Glutamatergic neuron (in vitro differentiated cells): ENCODE results near the gene RAD51B. TPM values are rescaled to one million over a fixed set of nuclear protein-coding genes. Genes with fewer than 3 reads are reported as not detected.

ENCODE experiments used
- DNase-seq: peaks from one replicate; pipeline ENCODE4 v3.0.0; 2022
- H3K27ac Mint-ChIP-seq: one replicate; pipeline ENCODE4 v1.8.0; 2020; ENCODE audit warnings: mild to moderate bottlenecking, mixed read lengths, inconsistent platforms; ENCODE audit not compliant: unreplicated experiment
- H3K27me3 Mint-ChIP-seq: one replicate; pipeline ENCODE4 v1.8.0; 2020; ENCODE audit warnings: mild to moderate bottlenecking, moderate library complexity, mixed read lengths, inconsistent platforms; ENCODE audit not compliant: unreplicated experiment
- H3K36me3 Mint-ChIP-seq: one replicate; pipeline ENCODE4 v1.8.0; 2020; ENCODE audit warnings: mild to moderate bottlenecking, mixed read lengths, inconsistent platforms; ENCODE audit not compliant: unreplicated experiment
- H3K4me1 Mint-ChIP-seq: one replicate; pipeline ENCODE4 v1.8.0; 2020; ENCODE audit warnings: mild to moderate bottlenecking, low read depth, mixed read lengths, inconsistent platforms; ENCODE audit not compliant: unreplicated experiment
- H3K4me3 Mint-ChIP-seq: one replicate; pipeline ENCODE4 v1.8.0; 2020; ENCODE audit warnings: mild to moderate bottlenecking, mixed read lengths, inconsistent platforms; ENCODE audit not compliant: unreplicated experiment
- H3K9me3 Mint-ChIP-seq: one replicate; pipeline ENCODE4 v1.8.0; 2020; ENCODE audit warnings: mild to moderate bottlenecking, moderate library complexity, mixed read lengths, inconsistent platforms; ENCODE audit not compliant: unreplicated experiment
- total RNA-seq: library from RNA; stranded (reverse); fragmentation: NEBNext Ultra II Directional; extraction: Animal tissue kit (Norgen Biotek cat#: 25700); gene quantifications from one replicate; pipeline ENCODE4 v1.2.1, GENCODE V29; 2021; ENCODE audit not compliant: unreplicated experiment
- TF ChIP-seq, protein P1 (sequence below): fragments of 200-600 bp; sonication (generic); IDR thresholded peaks from one replicate; pipeline ENCODE4 v1.5.0; 2021; ENCODE audit not compliant: partially characterized antibody, unreplicated experiment

The RAD51B gene
- total RNA-seq, 1 donor from 2014 or later = 9.7 TPM

DNA sequence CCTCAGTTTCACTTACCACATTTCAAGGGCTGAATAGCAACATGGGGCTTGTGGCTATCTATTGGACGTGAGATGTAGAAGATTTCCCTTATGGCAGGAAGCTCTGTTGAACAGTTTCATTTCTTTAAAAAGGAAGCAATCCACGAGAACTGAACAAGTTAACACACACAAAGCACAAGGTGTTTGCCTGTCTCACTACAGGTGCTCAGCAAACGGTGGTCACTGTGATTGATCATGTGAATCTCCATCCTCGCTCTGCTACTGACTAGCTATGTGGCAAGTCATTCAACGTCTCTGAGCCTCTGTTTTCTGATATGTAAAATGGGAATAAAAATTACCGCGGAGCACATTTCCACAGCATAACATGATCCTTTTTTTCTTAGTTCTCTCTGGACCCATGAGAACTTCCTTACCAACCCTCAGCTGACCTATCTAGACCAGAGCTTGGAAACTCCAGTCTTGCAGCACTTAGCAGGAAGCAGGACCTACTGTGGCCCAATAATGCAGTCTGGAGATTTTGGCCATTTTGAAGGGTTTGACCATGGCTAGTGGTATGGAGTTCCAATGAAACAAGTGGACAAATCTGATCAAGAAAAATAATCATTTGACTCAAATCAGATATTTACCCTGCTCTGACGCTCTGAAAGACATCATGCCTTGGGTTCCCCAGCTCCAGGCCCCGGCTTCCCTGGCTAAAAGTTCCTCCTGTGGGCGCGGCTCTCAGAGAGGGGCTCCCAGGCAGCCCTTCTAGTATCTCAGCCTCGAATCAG lies 694.4 kb downstream of the RAD51B start:
- Mint-ChIP-seq H3K4me3 (no peak overlapping the region), H3K9me3 (no peaks in the 10 kb centered on the region), H3K4me1 (peaks cover 3% of the 10 kb centered on the region), H3K36me3 (no peaks in the 10 kb centered on the region), H3K27ac (no peak overlapping the region), H3K27me3 (peaks cover 5% of the 10 kb centered on the region)
- DNase-seq = no peak
- TF ChIP-seq, protein P1, sequence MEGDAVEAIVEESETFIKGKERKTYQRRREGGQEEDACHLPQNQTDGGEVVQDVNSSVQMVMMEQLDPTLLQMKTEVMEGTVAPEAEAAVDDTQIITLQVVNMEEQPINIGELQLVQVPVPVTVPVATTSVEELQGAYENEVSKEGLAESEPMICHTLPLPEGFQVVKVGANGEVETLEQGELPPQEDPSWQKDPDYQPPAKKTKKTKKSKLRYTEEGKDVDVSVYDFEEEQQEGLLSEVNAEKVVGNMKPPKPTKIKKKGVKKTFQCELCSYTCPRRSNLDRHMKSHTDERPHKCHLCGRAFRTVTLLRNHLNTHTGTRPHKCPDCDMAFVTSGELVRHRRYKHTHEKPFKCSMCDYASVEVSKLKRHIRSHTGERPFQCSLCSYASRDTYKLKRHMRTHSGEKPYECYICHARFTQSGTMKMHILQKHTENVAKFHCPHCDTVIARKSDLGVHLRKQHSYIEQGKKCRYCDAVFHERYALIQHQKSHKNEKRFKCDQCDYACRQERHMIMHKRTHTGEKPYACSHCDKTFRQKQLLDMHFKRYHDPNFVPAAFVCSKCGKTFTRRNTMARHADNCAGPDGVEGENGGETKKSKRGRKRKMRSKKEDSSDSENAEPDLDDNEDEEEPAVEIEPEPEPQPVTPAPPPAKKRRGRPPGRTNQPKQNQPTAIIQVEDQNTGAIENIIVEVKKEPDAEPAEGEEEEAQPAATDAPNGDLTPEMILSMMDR = no peak

GRCh38 chr14:68514608-68515194 lies 695.1 kb downstream of the RAD51B start:
- no peak for DNase-seq

DNA sequence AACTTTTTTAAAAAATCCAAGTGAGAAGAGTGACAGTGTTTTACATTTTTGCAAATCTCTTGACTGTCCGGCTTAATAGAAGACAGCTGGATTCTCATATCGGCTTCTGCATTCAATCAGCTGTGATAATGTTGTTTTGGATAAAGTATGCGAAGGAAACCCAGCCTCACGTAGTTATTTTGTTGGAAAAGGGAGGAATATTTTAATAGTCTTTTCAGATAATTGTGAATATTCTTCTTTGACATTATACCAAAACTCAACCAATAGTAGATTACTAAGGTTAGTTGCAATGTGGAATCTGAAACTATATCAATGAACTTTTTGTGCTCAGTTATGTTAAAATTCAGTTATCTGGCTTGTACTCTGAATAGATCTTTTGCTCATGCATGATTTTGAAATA lies 696.8 kb downstream of the RAD51B start:
- TF ChIP-seq, protein P1 = no peak
- Mint-ChIP-seq H3K4me3 (no peak overlapping the region), H3K27ac (no peak overlapping the region), H3K9me3 (peaks cover 3% of the 10 kb centered on the region), H3K36me3 (no peaks in the 10 kb centered on the region), H3K27me3 (peaks cover 2% of the 10 kb centered on the region), H3K4me1 (peaks cover 6% of the 10 kb centered on the region)
- no peak for DNase-seq

More at GRCh38 chr14:68514608-68515194, 695.1 kb downstream of the RAD51B start:
- no peaks in the 10 kb centered on the region for H3K9me3 Mint-ChIP-seq
- no peaks in the 10 kb centered on the region for H3K36me3 Mint-ChIP-seq
- H3K27ac Mint-ChIP-seq = no peak overlapping the region
- H3K4me1 Mint-ChIP-seq = peaks cover 9% of the 10 kb centered on the region
- TF ChIP-seq, protein P1 = no peak
- no peak overlapping the region for H3K4me3 Mint-ChIP-seq
- peaks cover 2% of the 10 kb centered on the region for H3K27me3 Mint-ChIP-seq

GRCh38 chr14:68518166-68518565 lies 698.6 kb downstream of the RAD51B start:
- Mint-ChIP-seq H3K27me3 (peaks cover 2% of the 10 kb centered on the region), H3K9me3 (peaks cover 4% of the 10 kb centered on the region), H3K36me3 (no peaks in the 10 kb centered on the region), H3K27ac (no peak overlapping the region), H3K4me3 (no peak overlapping the region), H3K4me1 (peaks cover 16% of the 10 kb centered on the region)
- DNase-seq = no peak
- TF ChIP-seq, protein P1 = no peak
